SK-N-SH treated with all-trans-retinoic acid at 6 μM for 48 hours (cell line): ENCODE measurements around the gene MRFAP1.
"Not testable (repeated sequence)": the region's sequence is repeated elsewhere in the genome, so short reads cannot be mapped to it uniquely, and the experiment has no call there.

Source experiments
- BACH2 ChIP-seq: fragments of 250-450 bp; sonication (Bioruptor Pico); IDR thresholded peaks from 2 replicates; pipeline ENCODE4 v1.9.0; 2021; ENCODE audit warnings: mild to moderate bottlenecking, borderline replicate concordance
- ESRRG ChIP-seq: fragments of 250-450 bp; sonication (Bioruptor Pico); IDR thresholded peaks from 2 replicates; pipeline ENCODE4 v1.6.1; 2021; ENCODE audit warnings: mild to moderate bottlenecking
- GLIS3 ChIP-seq: fragments of 250-450 bp; sonication (Bioruptor Pico); IDR thresholded peaks from 2 replicates; pipeline ENCODE4 v1.5.0; 2020; ENCODE audit warnings: mild to moderate bottlenecking, moderate library complexity
- SNAI2 ChIP-seq: fragments of 250-450 bp; sonication (Bioruptor Pico); IDR thresholded peaks from 2 replicates; pipeline ENCODE4 v1.5.0; 2020; ENCODE audit warnings: mild to moderate bottlenecking, moderate library complexity
- ZFP3 ChIP-seq: fragments of 250-450 bp; sonication (Bioruptor Pico); IDR thresholded peaks from 2 replicates; pipeline ENCODE4 v1.5.0; 2020; ENCODE audit warnings: mild to moderate bottlenecking, moderate library complexity
- ZNF8 ChIP-seq: fragments of 450-650 bp; formaldehyde crosslinking; IDR thresholded peaks from 2 replicates; pipeline ENCODE4 v1.5.0; 2020; ENCODE audit warnings: mild to moderate bottlenecking, moderate library complexity
- TF ChIP-seq, protein P1 (sequence below): fragments of 250-450 bp; sonication (Bioruptor Pico); IDR thresholded peaks from 2 replicates; pipeline ENCODE4 v1.8.0; 2020; ENCODE audit warnings: mild to moderate bottlenecking, moderate library complexity, borderline replicate concordance
- TF ChIP-seq, protein P2 (sequence below): fragments of 250-450 bp; sonication (Bioruptor Pico); IDR thresholded peaks from 2 replicates; pipeline ENCODE4 v1.5.1; 2020; ENCODE audit warnings: low read depth, mild to moderate bottlenecking, moderate library complexity

DNA sequence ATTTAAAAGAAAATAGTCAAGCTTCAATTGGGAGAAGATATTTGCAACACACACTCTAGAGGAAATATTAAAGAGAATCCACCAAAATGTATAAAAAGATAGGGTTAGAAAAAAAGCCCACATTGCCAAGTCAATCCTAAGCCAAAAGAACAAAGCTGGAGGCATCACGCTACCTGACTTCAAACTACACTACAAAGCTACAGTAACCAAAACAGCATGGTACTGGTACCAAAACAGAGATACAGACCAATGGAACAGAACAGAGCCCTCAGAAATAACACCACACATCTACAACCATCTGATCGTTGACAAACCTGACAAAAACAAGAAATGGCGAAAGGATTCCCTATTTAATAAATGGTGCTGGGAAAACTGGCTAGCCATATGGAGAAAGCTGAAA lies 13.7 kb downstream of the MRFAP1 start:
- not testable (repeated sequence) for TF ChIP-seq ZFP3 (CRISPR knock-in tag); GLIS3 (CRISPR knock-in tag); SNAI2 (CRISPR knock-in tag); ZNF8; BACH2; ESRRG
- TF ChIP-seq, protein P1, sequence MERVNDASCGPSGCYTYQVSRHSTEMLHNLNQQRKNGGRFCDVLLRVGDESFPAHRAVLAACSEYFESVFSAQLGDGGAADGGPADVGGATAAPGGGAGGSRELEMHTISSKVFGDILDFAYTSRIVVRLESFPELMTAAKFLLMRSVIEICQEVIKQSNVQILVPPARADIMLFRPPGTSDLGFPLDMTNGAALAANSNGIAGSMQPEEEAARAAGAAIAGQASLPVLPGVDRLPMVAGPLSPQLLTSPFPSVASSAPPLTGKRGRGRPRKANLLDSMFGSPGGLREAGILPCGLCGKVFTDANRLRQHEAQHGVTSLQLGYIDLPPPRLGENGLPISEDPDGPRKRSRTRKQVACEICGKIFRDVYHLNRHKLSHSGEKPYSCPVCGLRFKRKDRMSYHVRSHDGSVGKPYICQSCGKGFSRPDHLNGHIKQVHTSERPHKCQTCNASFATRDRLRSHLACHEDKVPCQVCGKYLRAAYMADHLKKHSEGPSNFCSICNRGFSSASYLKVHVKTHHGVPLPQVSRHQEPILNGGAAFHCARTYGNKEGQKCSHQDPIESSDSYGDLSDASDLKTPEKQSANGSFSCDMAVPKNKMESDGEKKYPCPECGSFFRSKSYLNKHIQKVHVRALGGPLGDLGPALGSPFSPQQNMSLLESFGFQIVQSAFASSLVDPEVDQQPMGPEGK (CRISPR knock-in tag) = not testable (repeated sequence)
- TF ChIP-seq, protein P2, sequence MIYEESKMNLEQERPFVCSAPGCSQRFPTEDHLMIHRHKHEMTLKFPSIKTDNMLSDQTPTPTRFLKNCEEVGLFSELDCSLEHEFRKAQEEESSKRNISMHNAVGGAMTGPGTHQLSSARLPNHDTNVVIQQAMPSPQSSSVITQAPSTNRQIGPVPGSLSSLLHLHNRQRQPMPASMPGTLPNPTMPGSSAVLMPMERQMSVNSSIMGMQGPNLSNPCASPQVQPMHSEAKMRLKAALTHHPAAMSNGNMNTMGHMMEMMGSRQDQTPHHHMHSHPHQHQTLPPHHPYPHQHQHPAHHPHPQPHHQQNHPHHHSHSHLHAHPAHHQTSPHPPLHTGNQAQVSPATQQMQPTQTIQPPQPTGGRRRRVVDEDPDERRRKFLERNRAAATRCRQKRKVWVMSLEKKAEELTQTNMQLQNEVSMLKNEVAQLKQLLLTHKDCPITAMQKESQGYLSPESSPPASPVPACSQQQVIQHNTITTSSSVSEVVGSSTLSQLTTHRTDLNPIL (CRISPR knock-in tag) = not testable (repeated sequence)
